A549 (cell line): Measurements from ENCODE around the gene TM4SF18. TPM values are rescaled to one million over a fixed set of nuclear protein-coding genes. Genes with fewer than 3 reads are reported as not detected.

Experiments
- ATAC-seq, 2 experiments: fragments of 200-7000 bp in 1 of 2; fragments of >200 bp in 1 of 2; cut with Nextera tagmentation in 1 of 2; cut with Tn5 transposase in 1 of 2; 3 replicates each; pipeline versions ENCODE4 v1.8.0 to v1.9.1; 2018 to 2020; ENCODE audit warnings: mild to moderate bottlenecking in 1 of 2, moderate library complexity in 1 of 2
- CTCF ChIA-PET: fragments of 300-600 bp; sonication (Branson Sonifier 250); formaldehyde crosslinking; extraction: SDS; loops from one replicate; lab custom pipeline; 2021; ENCODE audit warnings: antibody characterized with exemption, inconsistent platforms; lab: Yijun Ruan, JAX
- POLR2A ChIA-PET: fragments of 350-600 bp; formaldehyde crosslinking; extraction: SDS; loops from one replicate; lab custom pipeline; 2021; ENCODE audit warnings: antibody characterized with exemption, inconsistent platforms; lab: Yijun Ruan, JAX
- DNase-seq, 2 experiments: peaks; one replicate each; pipeline versions ENCODE4 v3.0.0 to v3.0.0-alpha.2; 2011 to 2016; ENCODE audit warnings: low read depth in 1 of 2, low spot score in 1 of 2
- FAIRE-seq: peaks from 2 replicates; lab custom pipeline; 2011; peaks lifted over from hg19 to GRCh38; lab: Jason Lieb, UNC
- H3K27ac ChIP-seq, 2 experiments: fragments of >200 bp; sonication (Bioruptor Twin); formaldehyde crosslinking; 3 replicates each; pipeline ENCODE4 v1.5.1; 2016 to 2017
- H3K4me1 ChIP-seq: fragments of >200 bp; sonication (Bioruptor Twin); formaldehyde crosslinking; 3 replicates; pipeline ENCODE4 v1.6.1; 2016
- H3K4me2 ChIP-seq: fragments of >200 bp; sonication (Bioruptor Twin); formaldehyde crosslinking; 3 replicates; pipeline ENCODE4 v1.6.1; 2016
- H3K4me3 ChIP-seq: fragments of >200 bp; sonication (Bioruptor Twin); formaldehyde crosslinking; 3 replicates; pipeline ENCODE4 v1.5.1; 2016
- H3K9me3 ChIP-seq: fragments of >200 bp; sonication (Bioruptor Twin); formaldehyde crosslinking; 3 replicates; pipeline ENCODE4 v1.6.1; 2016
- ATOH8 ChIP-seq: fragments of 250-450 bp; sonication (Bioruptor Pico); IDR thresholded peaks from 2 replicates; pipeline ENCODE4 v1.5.0; 2020; ENCODE audit warnings: low read depth, mild to moderate bottlenecking, moderate library complexity
- BCL3 ChIP-seq: fragments of >200 bp; sonication (Bioruptor Twin); formaldehyde crosslinking; IDR thresholded peaks from 3 replicates; pipeline ENCODE4 v1.6.1; 2016
- BHLHE40 ChIP-seq: IDR thresholded peaks from 2 replicates; pipeline ENCODE4 v1.6.1; 2012; ENCODE audit warnings: low read depth, low read length, inconsistent platforms
- CEBPB ChIP-seq, 2 experiments: fragments of >200 bp in 1 of 2; sonication (Bioruptor Twin) in 1 of 2; formaldehyde crosslinking in 1 of 2; IDR thresholded peaks; 2 replicates each; pipeline ENCODE4 v1.6.1; 2012 to 2016
- CTCF ChIP-seq: fragments of >200 bp; sonication (Bioruptor Twin); formaldehyde crosslinking; IDR thresholded peaks from 3 replicates; pipeline ENCODE4 v1.5.1; 2016
- E2F6 ChIP-seq: IDR thresholded peaks from 2 replicates; pipeline ENCODE4 v1.6.1; 2012; ENCODE audit warnings: low read depth, borderline replicate concordance
- EHF ChIP-seq: fragments of 250-450 bp; sonication (Bioruptor Pico); IDR thresholded peaks from 2 replicates; pipeline ENCODE4 v1.5.0; 2020; ENCODE audit warnings: mild to moderate bottlenecking
- EHMT2 ChIP-seq: fragments of 200-600 bp; sonication (generic); IDR thresholded peaks from 2 replicates; pipeline ENCODE4 v1.6.1; 2016; ENCODE audit warnings: antibody characterized with exemption, low read depth, mild to moderate bottlenecking, moderate library complexity
- EP300 ChIP-seq, 2 experiments: fragments of >200 bp; sonication (Bioruptor Twin); formaldehyde crosslinking; IDR thresholded peaks; 2 replicates in 1 of 2; 3 replicates in 1 of 2; pipeline ENCODE4 v1.6.1; 2016 to 2017
- FOSB ChIP-seq: fragments of 250-450 bp; sonication (Bioruptor Pico); IDR thresholded peaks from 2 replicates; pipeline ENCODE4 v1.5.0; 2020; ENCODE audit warnings: mild to moderate bottlenecking, moderate library complexity
- FOSL2 ChIP-seq, 2 experiments: fragments of 450-650 bp in 1 of 2; fragments of >200 bp in 1 of 2; sonication (Bioruptor Twin) in 1 of 2; formaldehyde crosslinking; IDR thresholded peaks; 2 replicates each; pipeline versions ENCODE4 v1.5.0 to v1.6.1; 2016 to 2020; ENCODE audit warnings: mild to moderate bottlenecking in 1 of 2, moderate library complexity in 1 of 2
- FOXS1 ChIP-seq: fragments of 250-450 bp; sonication (Bioruptor Pico); IDR thresholded peaks from 2 replicates; pipeline ENCODE4 v1.5.0; 2020; ENCODE audit warnings: mild to moderate bottlenecking, moderate library complexity
- GATA3 ChIP-seq: IDR thresholded peaks from 2 replicates; pipeline ENCODE4 v1.6.1; 2012; ENCODE audit warnings: borderline replicate concordance
- HEYL ChIP-seq: fragments of 250-450 bp; sonication (Bioruptor Pico); IDR thresholded peaks from 2 replicates; pipeline ENCODE4 v1.8.0; 2021; ENCODE audit warnings: mild to moderate bottlenecking, moderate library complexity
- HOXB13 ChIP-seq: fragments of 250-450 bp; sonication (Bioruptor Pico); IDR thresholded peaks from 2 replicates; pipeline ENCODE4 v1.5.0; 2020; ENCODE audit warnings: low read depth, mild to moderate bottlenecking, moderate library complexity
- JUNB ChIP-seq: fragments of >200 bp; sonication (Bioruptor Twin); formaldehyde crosslinking; IDR thresholded peaks from 2 replicates; pipeline ENCODE4 v1.6.1; 2016
- KDM5A ChIP-seq: fragments of 200-600 bp; sonication (generic); IDR thresholded peaks from 2 replicates; pipeline ENCODE4 v1.6.1; 2016; ENCODE audit warnings: antibody characterized with exemption, mild to moderate bottlenecking
- MAFK ChIP-seq: fragments of 450-650 bp; IDR thresholded peaks from 2 replicates; pipeline ENCODE4 v1.6.1; 2014; ENCODE audit not compliant: partially characterized antibody
- MAX ChIP-seq: IDR thresholded peaks from 2 replicates; pipeline ENCODE4 v1.6.1; 2012
- NPAS2 ChIP-seq: fragments of 250-450 bp; sonication (Bioruptor Pico); IDR thresholded peaks from 2 replicates; pipeline ENCODE4 v1.8.0; 2022; ENCODE audit warnings: mild to moderate bottlenecking, moderate library complexity, borderline replicate concordance
- PHF8 ChIP-seq: fragments of 200-600 bp; sonication (generic); IDR thresholded peaks from 2 replicates; pipeline ENCODE4 v1.6.1; 2016; ENCODE audit warnings: low read depth, mild to moderate bottlenecking, antibody characterized with exemption, moderate library complexity, borderline replicate concordance
- POLR2A ChIP-seq: IDR thresholded peaks from 2 replicates; pipeline ENCODE4 v1.6.1; 2012; ENCODE audit warnings: mild to moderate bottlenecking, low read length
- POLR2AphosphoS2 ChIP-seq: conservative IDR thresholded peaks from 2 replicates; pipeline ENCODE4 v1.6.1; 2012; ENCODE audit warnings: low read length, improper control_type of control experiment, inconsistent platforms
- RAD21 ChIP-seq, 2 experiments: fragments of >200 bp in 1 of 2; sonication (Bioruptor Twin) in 1 of 2; formaldehyde crosslinking in 1 of 2; IDR thresholded peaks in 1 of 2; conservative IDR thresholded peaks in 1 of 2; 2 replicates in 1 of 2; 3 replicates in 1 of 2; pipeline ENCODE4 v1.6.1; 2012 to 2018; ENCODE audit warnings: inconsistent platforms in 1 of 2
- RARB ChIP-seq: fragments of 250-450 bp; sonication (Bioruptor Pico); IDR thresholded peaks from 2 replicates; pipeline ENCODE4 v1.8.0; 2021; ENCODE audit warnings: mild to moderate bottlenecking, moderate library complexity
- RNF2 ChIP-seq: fragments of 200-600 bp; sonication (generic); IDR thresholded peaks from 2 replicates; pipeline ENCODE4 v1.6.1; 2016; ENCODE audit warnings: low read depth, mild to moderate bottlenecking, antibody characterized with exemption, moderate library complexity, borderline replicate concordance
- SMC3 ChIP-seq: fragments of >200 bp; sonication (Bioruptor Twin); formaldehyde crosslinking; IDR thresholded peaks from 3 replicates; pipeline ENCODE4 v1.6.1; 2018; ENCODE audit warnings: inconsistent platforms
- SREBF2 ChIP-seq: fragments of 450-650 bp; IDR thresholded peaks from 2 replicates; pipeline ENCODE4 v1.6.1; 2014; ENCODE audit warnings: mild to moderate bottlenecking, moderate library complexity
- TP53 ChIP-seq: fragments of 250-450 bp; sonication (Bioruptor Pico); IDR thresholded peaks from 2 replicates; pipeline ENCODE4 v1.5.0; 2021; ENCODE audit warnings: mild to moderate bottlenecking, moderate library complexity
- ZC3H11A ChIP-seq: fragments of 450-650 bp; IDR thresholded peaks from 2 replicates; pipeline ENCODE4 v1.6.1; 2014; ENCODE audit warnings: antibody characterized with exemption, mild to moderate bottlenecking
- ZNF302 ChIP-seq: fragments of 250-450 bp; sonication (Bioruptor Pico); IDR thresholded peaks from 2 replicates; pipeline ENCODE4 v1.9.0; 2021; ENCODE audit warnings: inconsistent platforms, mild to moderate bottlenecking, moderate library complexity
- WGBS: methylation state at CpG from one replicate; pipeline ENCODE4 v1.1.6; 2017; ENCODE audit errors: missing lambda C conversion rate; 5-methylcytosine and 5-hydroxymethylcytosine counted together
- polyA plus RNA-seq, 4 experiments: library from polyadenylated mRNA; depleted of rRNA in 3 of 4; stranded (reverse); fragments of >200 nt; fragmentation: RNase III in 1 of 4; extraction: RNeasy Plus Mini Kit Qiagen cat#74134 plus additional on column Dnase treatment in 1 of 4; gene quantifications; 2 replicates in 3 of 4; 3 replicates in 1 of 4; pipeline ENCODE4 v1.2.3, GENCODE V29; 2011 to 2017

The TM4SF18 gene
- polyA plus RNA-seq, 2 of the 4 experiments (the other 2 are of a cell fraction), result 51.3 to 99.8 TPM

GRCh38 chr3:149377408-149378364, 44.2 kb upstream of the TM4SF18 start, which contains the start of gene TM4SF1 (continued):
- TF ChIP-seq BHLHE40, result no peak
- peak; percentile 59 for TF ChIP-seq TP53 (CRISPR knock-in tag)
- TF ChIP-seq SMC3, result 0 out of 3 replicates have a peak, but pooled peaks have one; percentile 7
- no peak for TF ChIP-seq NPAS2 (CRISPR knock-in tag)
- peak; percentile 64; the same call in 1 of the 2 replicates for TF ChIP-seq E2F6
- TF ChIP-seq HOXB13 (CRISPR knock-in tag), result 0 out of 2 replicates have a peak, but pooled peaks have one; percentile 21
- 0 out of 2 replicates have a peak, but pooled peaks have one; percentile 36 for TF ChIP-seq ZNF302 (CRISPR knock-in tag)
- TF ChIP-seq FOSB, result peak; percentile 86
- peak; percentile 97 for TF ChIP-seq BCL3
- TF ChIP-seq CEBPB (IDR thresholded peaks at IDR 0.05), result peak; percentile 11 to 49; a peak in 1 of 4 replicates
- 0 out of 2 replicates have a peak, but pooled peaks have one; percentile 5 for TF ChIP-seq JUNB
- peak; percentile 90 for TF ChIP-seq POLR2A
- no peak for TF ChIP-seq SREBF2
- TF ChIP-seq EHMT2, result no peak
- peak; percentile 42; the same call in 1 of the 2 replicates for TF ChIP-seq EHF
- TF ChIP-seq PHF8, result peak; percentile 71
- TF ChIP-seq MAX, result peak; percentile 89

- ATAC-seq (no peak), FAIRE-seq (no peak), DNase-seq (no peak)
- Histone ChIP-seq H3K4me2 (peak overlapping the region; percentile 91), H3K4me3 (peak overlapping the region; percentile 58), H3K27ac (peak overlapping the region; percentile 88 to 92), H3K9me3 (no peaks in the 10 kb centered on the region), H3K4me1 (peaks cover 55% of the 10 kb centered on the region)
- CTCF ChIA-PET, result interaction anchor here (0.6 to 5.8 kb wide), 7 partner anchors 10 to 298 kb away, joined by 3 to 23 read pairs (median 5); no protein-coding TSS in a partner anchor
- WGBS, result under 1% methylated on average over 8 of the region's 8 CpGs
- POLR2A ChIA-PET, result interaction anchor here (0.9 to 2.8 kb wide), 7 partner anchors 9 to 97 kb away, joined by 3 to 23 read pairs (median 4); partner anchors contain the start of gene TM4SF4
- TF ChIP-seq E2F6 (no peak), FOSL2 (IDR thresholded peaks at IDR 0.05) (no peak), FOSL2 (CRISPR knock-in tag; IDR thresholded peaks at IDR 0.05) (peak; percentile 39), CTCF (no peak), ATOH8 (CRISPR knock-in tag) (0 out of 2 replicates have a peak, but pooled peaks have one; percentile 21), RNF2 (no peak), GATA3 (no peak), RARB (peak; percentile 88), RAD21 (conservative IDR thresholded peaks at IDR 0.05 in 1 of 2, IDR thresholded peaks at IDR 0.05 in 1 of 2) (no peak), POLR2AphosphoS2 (no peak), POLR2A (no peak), HEYL (CRISPR knock-in tag) (0 out of 2 replicates have a peak, but pooled peaks have one; percentile 12), FOSB (peak; percentile 93), MAFK (no peak), ZC3H11A (no peak), EP300 (IDR thresholded peaks at IDR 0.05) (no peak), KDM5A (no peak), FOXS1 (peak; percentile 8; the same call in 1 of the 2 replicates)
These were observed 43.4 kb upstream of the TM4SF18 start for GRCh38 chr3:149376718-149377407.
